ENCODE measurements around the gene ZNF574.

ZNF574 gene

DNA sequence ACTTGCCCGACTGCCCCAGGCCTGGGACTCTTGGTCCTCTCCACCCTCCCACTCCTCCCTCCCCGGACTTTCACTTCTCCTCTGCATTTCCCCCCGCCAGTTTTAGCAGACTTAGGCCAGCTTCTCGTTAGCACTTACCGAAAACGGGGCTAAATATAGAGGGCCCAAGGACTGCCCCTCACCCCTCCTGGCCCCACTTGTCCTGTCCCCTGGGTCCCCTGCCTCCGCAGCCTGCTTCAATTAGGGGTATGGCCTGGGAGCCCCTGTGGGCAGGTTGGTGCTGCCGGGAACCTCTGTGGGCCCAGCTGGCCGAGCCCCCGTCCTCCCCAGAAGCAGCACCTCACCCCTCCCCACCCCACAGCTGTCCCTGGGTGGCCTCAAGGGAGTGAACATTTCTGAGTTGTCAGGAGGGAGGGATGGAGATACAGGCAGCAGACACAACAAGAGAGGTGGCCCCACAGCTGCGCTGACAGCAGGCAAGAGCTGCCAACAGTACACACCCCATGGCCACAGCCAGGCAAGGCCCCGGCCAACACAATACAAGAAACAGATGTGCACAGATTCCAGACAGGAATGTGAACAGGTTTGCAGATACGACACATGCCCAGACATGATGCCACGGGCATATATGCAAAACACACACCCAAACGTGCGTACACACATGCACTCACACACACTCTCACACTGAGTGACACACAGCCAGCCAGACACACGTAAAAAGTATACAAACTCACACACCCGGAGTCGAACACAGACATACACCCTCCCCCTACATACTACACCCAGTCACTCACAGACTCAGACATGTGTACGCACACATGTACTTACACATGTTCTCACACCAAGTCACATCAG lies 53.7 kb downstream of the ZNF574 start:
- DNase-seq, result no peak

GRCh38 chr19:42130254-42130573 lies 54.2 kb downstream of the ZNF574 start:
- no peak for DNase-seq
